ENCODE results near the gene GRAMD1A.

Gene GRAMD1A

DNA sequence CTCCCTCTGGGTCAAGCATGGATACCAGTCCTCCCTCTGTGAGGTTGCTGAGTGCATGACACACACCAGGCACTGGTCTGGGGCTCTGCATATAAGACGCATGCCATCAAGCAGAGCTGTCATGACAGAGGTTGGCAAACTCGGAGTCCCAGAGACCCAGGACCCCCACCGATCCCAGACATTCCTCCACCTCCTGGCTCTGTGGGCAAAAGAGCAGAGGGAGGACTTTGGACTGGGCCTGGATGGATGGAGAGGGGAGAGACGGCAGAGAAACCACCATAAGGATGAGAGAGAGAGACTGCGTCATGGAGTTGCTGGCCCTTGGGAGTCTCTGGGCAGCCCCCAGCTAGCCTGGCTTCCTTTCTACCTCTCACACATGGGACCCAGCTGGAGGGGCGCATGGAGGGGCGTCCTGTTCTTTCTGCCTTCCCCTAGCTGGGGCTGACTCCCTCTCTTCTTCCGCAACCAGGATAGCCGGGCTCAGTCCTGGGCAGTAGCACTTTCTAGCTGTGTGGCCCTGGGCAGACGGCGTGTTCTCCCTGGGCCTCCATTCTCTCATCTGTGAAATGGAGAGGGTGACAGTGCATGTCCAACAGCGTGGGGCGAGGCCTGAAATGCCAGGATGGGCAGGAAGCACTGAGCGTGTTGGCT lies 43.0 kb downstream of the GRAMD1A start:
- TF ChIP-seq, protein P1, sequence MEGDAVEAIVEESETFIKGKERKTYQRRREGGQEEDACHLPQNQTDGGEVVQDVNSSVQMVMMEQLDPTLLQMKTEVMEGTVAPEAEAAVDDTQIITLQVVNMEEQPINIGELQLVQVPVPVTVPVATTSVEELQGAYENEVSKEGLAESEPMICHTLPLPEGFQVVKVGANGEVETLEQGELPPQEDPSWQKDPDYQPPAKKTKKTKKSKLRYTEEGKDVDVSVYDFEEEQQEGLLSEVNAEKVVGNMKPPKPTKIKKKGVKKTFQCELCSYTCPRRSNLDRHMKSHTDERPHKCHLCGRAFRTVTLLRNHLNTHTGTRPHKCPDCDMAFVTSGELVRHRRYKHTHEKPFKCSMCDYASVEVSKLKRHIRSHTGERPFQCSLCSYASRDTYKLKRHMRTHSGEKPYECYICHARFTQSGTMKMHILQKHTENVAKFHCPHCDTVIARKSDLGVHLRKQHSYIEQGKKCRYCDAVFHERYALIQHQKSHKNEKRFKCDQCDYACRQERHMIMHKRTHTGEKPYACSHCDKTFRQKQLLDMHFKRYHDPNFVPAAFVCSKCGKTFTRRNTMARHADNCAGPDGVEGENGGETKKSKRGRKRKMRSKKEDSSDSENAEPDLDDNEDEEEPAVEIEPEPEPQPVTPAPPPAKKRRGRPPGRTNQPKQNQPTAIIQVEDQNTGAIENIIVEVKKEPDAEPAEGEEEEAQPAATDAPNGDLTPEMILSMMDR (IDR thresholded peaks at IDR 0.05; ENCODE audit: borderline replicate concordance, insufficient read depth, low read depth, low read length) = no peak
- H3K4me3 ChIP-seq (ENCODE audit: low read depth, low read length) = no peak overlapping the region

DNA sequence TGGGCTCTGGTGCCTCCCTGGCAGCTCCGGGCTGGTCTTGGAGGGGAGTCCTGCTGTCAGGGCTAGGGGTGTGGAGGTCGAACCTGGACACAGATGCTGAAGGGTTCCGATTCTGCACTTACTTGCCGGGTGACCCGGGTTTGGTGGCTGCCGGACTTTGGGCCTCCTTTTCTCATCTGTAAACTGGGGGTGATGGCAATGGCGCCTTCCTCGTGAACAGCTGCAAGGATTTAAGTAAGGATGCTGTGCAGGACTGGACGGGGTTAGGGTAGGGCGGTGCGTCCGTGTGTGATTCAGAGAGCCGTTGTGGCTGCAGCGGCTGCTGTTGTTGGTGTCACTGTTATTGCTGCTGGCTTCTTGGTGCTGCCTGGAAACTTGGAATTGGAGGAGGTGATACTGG lies 43.8 kb downstream of the GRAMD1A start:
- no peak overlapping the region for H3K4me3 ChIP-seq (ENCODE audit: low read depth, low read length)
- TF ChIP-seq, protein P1 (IDR thresholded peaks at IDR 0.05; ENCODE audit: borderline replicate concordance, insufficient read depth, low read depth, low read length) = no peak

DNA sequence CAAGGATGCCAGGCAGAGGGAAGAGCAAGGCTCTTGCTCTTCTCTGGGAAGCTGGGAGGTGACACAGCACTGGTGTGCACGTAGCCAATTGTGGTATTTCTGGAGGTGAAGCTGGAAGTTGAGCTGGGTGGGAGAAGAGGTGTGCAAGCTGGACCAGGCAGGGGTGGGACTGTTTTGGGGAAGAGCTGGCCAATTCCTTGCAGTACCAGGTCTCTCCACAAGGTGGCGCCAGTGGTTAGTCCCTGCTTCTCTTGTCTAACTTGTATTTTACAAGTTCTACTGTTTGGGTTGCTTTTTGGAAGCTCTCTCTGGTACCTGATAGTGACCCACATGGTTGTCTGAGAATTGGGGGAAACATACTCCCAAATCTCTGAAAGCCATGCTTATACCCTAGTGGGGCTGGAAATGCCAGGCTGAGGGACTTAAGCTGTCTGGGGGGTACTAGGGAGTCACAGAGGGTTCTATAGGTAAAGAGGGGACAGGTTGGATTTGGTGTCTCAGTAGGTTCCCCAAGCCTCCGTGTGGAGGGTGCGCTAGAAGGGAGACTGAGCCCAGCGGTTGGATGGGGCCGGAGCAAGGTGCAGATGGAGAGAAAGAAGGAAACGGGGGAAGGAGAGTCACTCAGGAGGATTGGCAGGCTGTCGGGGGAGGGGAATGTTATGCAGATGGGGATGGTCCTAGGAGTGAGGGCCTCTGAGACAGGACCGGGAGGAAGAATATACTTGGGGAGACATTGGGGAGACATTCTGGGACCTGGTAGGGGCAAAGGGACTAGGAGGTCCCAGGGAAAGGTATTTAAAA lies 44.4 kb downstream of the GRAMD1A start:
- H3K4me3 ChIP-seq (ENCODE audit: low read depth, low read length) = no peak overlapping the region
- TF ChIP-seq, protein P1 (IDR thresholded peaks at IDR 0.05; ENCODE audit: borderline replicate concordance, insufficient read depth, low read depth, low read length) = peak; percentile 97

DNA sequence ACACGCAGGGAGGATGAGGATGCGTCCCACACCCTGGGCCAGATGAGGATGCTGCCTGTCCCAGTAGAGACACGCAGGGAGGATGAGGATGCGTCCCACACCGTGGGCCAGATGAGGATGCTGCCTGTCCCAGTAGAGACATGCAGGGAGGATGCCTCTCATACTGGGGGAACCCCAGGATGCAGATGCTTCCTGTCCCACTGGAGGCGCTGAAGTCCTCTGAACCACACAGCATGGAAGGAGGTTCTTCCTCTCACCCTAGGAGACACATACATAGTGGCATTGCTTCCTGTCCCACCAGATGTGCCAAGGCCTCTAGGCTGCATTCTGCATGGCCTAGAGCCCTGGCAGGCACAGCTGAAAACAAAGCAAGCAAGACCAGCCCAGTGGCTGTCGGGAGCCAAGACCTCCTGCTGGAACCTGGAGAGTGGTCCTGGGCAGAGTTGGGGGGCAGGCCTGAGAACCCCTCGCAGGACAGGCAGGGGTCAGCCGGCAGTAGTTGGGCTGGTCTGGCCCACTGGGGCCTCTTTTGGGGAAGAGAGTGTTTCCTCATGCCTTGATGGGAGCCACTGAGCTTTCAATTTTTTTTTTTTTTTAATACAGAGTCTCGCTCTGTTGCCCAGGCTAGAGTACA lies 45.7 kb downstream of the GRAMD1A start:
- no peak overlapping the region for H3K4me3 ChIP-seq (ENCODE audit: low read depth, low read length)
- TF ChIP-seq, protein P1 (IDR thresholded peaks at IDR 0.05; ENCODE audit: borderline replicate concordance, insufficient read depth, low read depth, low read length) = peak; percentile 79

DNA sequence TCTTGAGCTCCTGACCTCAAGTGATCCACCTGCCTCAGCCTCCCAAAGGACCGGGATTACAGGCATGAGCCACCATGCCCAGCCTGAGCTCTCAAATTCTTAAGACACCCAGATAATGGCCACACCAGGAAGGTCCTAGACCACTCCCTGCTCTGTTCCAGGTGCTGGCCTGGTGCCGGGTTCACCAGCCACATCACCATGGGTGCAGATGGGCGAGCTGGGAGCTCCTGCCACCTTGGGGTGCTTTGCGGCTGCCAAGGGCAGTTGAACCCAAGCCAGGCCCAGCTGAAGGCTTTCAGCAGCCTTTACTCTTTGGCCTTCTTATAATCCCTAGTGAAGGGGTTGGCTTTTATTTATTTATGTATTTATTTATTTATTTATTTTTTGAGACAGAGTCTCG lies 46.3 kb downstream of the GRAMD1A start:
- H3K4me3 ChIP-seq (ENCODE audit: low read depth, low read length) = no peak overlapping the region
- TF ChIP-seq, protein P1 (IDR thresholded peaks at IDR 0.05; ENCODE audit: borderline replicate concordance, insufficient read depth, low read depth, low read length) = no peak

DNA sequence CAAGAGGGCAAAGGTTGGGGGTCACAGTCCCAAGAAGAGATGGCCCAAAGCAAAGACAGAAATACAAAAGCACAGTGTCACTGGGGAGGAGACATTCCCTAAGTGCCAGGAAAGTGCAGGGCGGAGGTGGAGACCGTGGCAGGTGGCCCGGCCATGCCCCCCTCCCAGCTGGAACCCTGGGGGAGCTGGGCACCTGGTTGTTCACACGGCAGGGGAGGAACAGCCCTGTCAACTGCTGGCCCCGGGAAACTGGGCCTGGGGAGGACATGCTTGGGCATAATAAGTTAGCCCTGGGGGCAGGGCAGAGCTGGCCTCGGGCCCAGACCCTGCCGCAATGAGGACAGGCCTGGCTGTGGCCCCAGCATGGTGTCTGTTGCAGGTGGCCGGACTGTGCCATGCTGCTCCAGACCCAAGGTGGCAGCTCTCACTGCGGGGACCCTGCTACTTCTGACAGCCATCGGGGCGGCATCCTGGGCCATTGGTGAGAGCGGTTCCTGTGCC lies 48.8 kb downstream of the GRAMD1A start:
- TF ChIP-seq, protein P1 (IDR thresholded peaks at IDR 0.05; ENCODE audit: borderline replicate concordance, insufficient read depth, low read depth, low read length) = no peak

More for the DNA sequence above, 48.8 kb downstream of the GRAMD1A start:
- H3K4me3 ChIP-seq (ENCODE audit: low read depth, low read length) = no peak overlapping the region
